ENCODE measurements around the gene SIPA1. TPM values are rescaled to one million over a fixed set of nuclear protein-coding genes. Genes with fewer than 3 reads are reported as not detected.
"Not testable (repeated sequence)": the region's sequence is repeated elsewhere in the genome, so short reads cannot be mapped to it uniquely, and the experiment has no call there.

SIPA1 gene
- total RNA-seq, 1 donor from 2014 or later = 3.7 TPM

DNA sequence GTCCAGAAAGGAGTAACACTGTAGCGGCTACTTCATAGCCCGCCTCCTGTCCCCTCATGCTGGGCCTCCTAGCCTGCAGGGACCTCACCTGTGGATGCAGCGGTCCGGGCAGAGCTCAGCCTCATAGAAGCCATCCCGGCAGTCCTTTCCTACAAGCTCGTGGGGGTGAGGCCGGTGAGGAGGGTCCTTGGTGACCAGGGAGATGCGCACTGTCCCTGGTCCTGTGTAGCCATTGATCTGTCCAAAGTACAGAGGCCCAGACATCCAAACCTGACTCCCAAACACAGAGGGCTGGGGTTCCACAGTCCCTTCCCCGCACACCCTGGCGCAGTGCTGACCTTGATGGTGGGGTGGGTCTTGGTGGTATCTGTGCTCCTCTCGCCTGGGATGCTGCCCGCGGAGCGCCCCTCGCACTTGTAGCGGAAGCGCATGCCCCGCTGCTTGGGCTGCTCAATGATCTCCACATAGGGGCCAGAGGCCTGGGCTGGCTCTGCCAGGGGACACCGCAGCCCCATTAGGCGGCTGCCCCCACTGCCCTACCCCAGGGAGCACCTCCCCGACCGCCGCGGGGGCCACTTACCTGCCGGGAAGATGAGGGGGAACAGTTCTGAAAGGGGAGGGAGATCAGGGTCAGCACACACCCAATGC lies 23.8 kb downstream of the SIPA1 start:
- no peak for DNase-seq

GRCh38 chr11:65662247-65662798 lies 24.4 kb downstream of the SIPA1 start:
- DNase-seq = no peak

DNA sequence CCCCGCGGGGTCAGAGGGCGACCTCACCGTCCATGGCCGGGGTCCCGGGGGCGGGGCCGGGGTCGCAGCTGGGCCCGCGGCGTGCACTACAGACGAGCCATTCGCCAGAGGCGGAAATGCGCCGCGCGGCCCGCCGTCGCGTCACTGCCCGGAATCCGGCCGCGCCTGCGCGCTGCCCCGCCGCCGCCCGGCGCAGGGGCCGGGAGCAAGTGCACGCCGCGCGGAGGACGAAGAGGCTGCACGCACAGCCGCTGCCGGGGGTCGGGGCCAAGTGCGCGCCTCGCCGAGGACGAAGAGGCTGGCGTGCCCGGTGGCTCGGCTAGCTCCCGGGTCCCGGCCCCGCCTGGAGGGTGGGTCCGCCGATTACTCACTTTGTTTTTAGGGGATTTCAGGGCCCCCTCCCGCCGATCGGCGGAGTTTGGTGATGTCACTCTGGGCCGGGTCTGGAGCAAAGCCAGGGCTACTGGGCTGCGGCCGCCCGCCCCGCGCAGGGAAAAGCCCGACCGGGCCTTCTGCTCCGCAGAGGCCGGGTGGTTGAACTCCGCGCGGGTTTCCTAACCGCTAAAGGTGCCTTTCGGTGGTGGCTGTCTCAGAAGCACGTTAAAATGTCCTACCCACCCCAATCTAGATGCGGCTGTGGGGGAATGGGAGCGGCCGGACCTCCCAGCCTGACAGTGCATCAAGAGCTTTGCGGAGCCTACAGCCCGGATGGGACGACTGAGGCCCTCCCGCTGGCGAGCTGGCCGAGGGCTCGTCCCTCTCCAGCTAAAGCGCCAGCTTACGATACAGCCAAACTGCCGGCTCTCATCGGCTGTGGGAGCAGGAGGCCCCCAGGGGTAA lies 25.1 kb downstream of the SIPA1 start, which contains the start of gene RELA:
RELA (minus strand) TSS at position 118 of the 840 bp plus-strand sequence; CDS start at position 34, 84 bp downstream.
- DNase-seq = peak; percentile 86

DNA sequence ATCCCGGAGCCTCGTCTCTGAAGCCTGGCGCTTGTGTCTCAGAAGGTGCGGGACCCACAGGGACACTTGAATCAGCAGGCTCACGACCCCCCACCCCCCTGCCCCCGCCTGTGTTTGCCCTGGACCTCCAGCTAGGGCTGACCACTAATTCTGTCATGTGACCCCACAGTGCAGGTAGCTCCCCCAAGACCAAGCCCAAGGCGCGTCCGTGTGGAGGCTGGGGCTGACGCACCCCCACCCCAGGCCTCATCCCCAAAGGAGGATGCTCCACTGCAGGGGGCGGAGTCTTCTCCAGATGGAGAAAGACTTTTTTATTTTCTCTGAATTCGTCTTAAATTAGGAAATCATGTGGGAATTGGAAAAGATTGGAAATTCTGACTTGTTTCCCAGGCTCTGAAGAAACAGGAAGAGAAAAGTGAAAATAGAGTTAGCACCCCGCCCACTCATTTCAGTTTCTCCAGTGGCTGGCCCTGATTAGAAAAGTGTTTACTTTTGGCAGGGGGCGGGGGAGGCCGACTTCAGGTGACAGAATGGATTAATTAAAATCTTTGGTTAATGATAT lies 25.8 kb downstream of the SIPA1 start:
- peak; percentile 42 for DNase-seq

- DNase-seq = no peak
Measured at GRCh38 chr11:65672180-65672860, 34.4 kb downstream of the SIPA1 start.

DNA sequence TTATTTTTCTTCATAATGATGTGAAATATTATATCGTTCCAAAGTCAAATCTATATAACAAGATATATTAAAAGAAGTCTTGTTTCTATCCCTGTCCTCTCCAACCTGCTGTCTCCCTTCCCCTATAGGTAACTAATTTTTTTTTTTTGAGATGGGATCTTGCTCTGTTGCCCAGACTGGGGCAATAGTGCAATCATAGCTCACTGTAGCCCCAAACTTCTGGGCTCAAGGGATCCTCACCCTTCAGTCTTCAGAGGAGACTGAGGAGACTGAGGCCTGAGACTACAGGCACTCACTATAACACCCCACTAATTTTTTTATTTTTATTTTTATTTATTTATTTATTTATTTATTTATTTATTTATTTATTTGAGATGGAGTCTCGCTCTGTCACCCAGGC lies 35.1 kb downstream of the SIPA1 start:
- DNase-seq = no peak

GRCh38 chr11:65680192-65680743 lies 42.4 kb downstream of the SIPA1 start:
- DNase-seq = no peak

DNA sequence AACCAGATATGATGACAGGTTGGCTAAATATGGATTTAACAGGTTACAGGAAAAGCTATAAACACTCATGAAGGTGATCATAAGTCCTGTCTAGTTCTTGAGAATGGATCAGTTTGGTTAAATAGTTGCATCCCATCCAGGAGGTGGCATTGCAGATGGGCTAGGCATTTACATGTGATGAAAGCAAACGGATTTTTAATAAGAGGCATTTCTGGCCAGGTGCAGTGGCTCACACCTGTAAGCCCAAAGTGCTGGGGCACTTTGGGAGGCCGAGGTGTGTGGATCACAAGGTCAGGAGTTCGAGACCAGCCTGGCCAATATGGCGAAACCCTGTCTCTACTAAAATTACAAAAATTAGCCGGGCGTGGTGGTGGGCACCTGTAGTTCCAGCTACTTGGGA lies 45.6 kb downstream of the SIPA1 start:
- DNase-seq = not testable (repeated sequence)

- no peak for DNase-seq
Measured at GRCh38 chr11:65685981-65686380, 48.1 kb downstream of the SIPA1 start.

DNA sequence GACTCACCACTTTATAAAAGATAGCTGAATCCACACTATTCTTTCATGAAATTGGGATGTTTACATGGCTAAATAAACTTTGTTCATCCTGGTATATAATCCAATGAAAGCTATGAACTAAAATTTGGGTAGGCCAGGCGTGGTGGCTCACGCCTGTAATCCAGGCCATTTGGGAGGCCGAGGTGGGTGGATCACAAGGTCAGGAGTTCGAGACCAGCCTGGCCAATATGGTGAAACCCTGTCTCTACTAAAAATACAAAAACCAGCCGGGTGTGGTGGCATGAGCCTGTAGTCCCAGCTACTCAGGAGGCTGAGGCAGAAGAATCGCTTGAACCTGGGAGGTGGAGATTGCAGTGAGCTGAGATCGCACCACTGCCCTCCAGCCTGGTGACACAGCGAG lies 53.9 kb downstream of the SIPA1 start:
- DNase-seq = not testable (repeated sequence)

DNA sequence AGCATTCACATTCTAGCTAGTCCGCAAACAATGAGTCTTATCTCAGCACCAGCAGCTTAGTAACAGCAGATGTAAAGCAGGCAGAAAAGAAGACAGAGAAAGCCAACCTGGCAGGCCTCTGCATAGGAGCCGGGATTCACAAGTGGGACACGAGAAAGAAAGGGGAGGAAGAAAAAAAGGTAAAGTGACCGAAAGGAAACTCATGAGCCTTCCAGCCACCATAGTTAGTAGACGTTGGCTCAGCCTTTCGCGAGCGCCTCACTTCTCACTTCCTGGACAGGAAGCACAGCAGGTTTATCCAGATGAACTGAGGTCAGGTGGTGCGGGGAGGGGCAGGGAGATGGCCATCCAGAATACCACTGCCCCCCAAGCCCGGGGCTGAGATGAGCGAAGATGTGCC lies 54.5 kb downstream of the SIPA1 start:
- DNase-seq = no peak

GRCh38 chr11:65695459-65696241 lies 57.7 kb downstream of the SIPA1 start:
- DNase-seq = no peak

GRCh38 chr11:65696802-65697552 lies 59.1 kb downstream of the SIPA1 start:
- DNase-seq = no peak

DNA sequence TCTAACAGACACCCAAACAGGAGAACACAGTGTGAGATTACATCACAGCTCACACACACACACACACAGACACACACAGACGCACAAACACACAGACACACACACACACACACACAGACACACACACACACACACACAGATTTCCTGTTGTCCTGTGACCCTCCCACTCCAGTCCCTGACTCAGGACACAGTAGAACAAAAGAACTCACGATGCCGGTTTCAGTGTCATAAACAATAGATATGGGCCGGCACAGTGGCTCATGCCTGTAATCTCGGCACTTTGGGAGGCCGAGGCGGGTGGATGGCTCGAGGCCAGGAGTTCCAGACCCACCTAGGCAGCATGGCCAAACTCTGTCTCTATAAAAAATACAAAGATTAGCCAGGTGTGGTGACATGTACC lies 60.3 kb downstream of the SIPA1 start:
- no peak for DNase-seq

GRCh38 chr11:65699306-65699705 lies 61.4 kb downstream of the SIPA1 start:
- DNase-seq = no peak

- no peak for DNase-seq
Measured at GRCh38 chr11:65700399-65700798, 62.5 kb downstream of the SIPA1 start.
